Liver (tissue), 9 donors: ENCODE data around the gene YOD1. TPM values are rescaled to one million over a fixed set of nuclear protein-coding genes. Genes with fewer than 3 reads are reported as not detected.

Experiments used
- DNase-seq: peaks from one replicate; pipeline ENCODE4 v3.0.0-alpha.2; 2017; ENCODE audit warnings: low spot score
- H3K27ac ChIP-seq, 2 donors: one replicate each; pipeline ENCODE4 v1.7.0; 2013; ENCODE audit warnings: inconsistent platforms in 2 of 2, low read length in 2 of 2, control low read depth in 1 of 2, low read depth in 1 of 2, mild to moderate bottlenecking in 1 of 2
- H3K27me3 ChIP-seq, 4 donors: one replicate each; pipeline versions ENCODE4 v1.6.1 to v1.7.0; 2013; ENCODE audit warnings: low read length in 3 of 4, inconsistent platforms in 1 of 4, mild to moderate bottlenecking in 1 of 4, moderate library complexity in 1 of 4; ENCODE audit not compliant: control insufficient read depth in 4 of 4, insufficient read depth in 4 of 4
- H3K36me3 ChIP-seq, 4 donors: one replicate each; pipeline versions ENCODE4 v1.6.1 to v1.7.0; 2013; ENCODE audit warnings: low read length in 3 of 4, mild to moderate bottlenecking in 3 of 4, low read depth in 1 of 4, moderate library complexity in 1 of 4; ENCODE audit not compliant: control insufficient read depth in 4 of 4, insufficient read depth in 3 of 4
- H3K4me1 ChIP-seq, 4 donors: one replicate each; pipeline versions ENCODE4 v1.6.1 to v1.7.0; 2013; ENCODE audit warnings: low read length in 3 of 4, mild to moderate bottlenecking in 3 of 4, moderate library complexity in 1 of 4; ENCODE audit not compliant: control insufficient read depth in 4 of 4, insufficient read depth in 4 of 4
- H3K4me3 ChIP-seq, 3 donors: one replicate each; pipeline versions ENCODE4 v1.6.1 to v1.7.0; 2013; ENCODE audit warnings: low read length in 3 of 3, control low read depth in 1 of 3, low read depth in 1 of 3, mild to moderate bottlenecking in 1 of 3
- H3K9ac ChIP-seq, 2 donors: one replicate each; pipeline ENCODE4 v1.7.0; 2013; ENCODE audit warnings: low read length in 2 of 2, mild to moderate bottlenecking in 2 of 2, moderate library complexity in 2 of 2, control low read depth in 1 of 2, low read depth in 1 of 2
- H3K9me3 ChIP-seq, 4 donors: one replicate each; pipeline versions ENCODE4 v1.6.1 to v1.7.0; 2013; ENCODE audit warnings: low read length in 3 of 4; ENCODE audit not compliant: control insufficient read depth in 4 of 4
- ATF3 ChIP-seq: IDR thresholded peaks from 2 replicates; pipeline ENCODE4 v1.6.1; 2016; ENCODE audit warnings: antibody characterized with exemption
- FOXA2 ChIP-seq: IDR thresholded peaks from 2 replicates; pipeline ENCODE4 v1.6.1; 2016; ENCODE audit warnings: antibody characterized with exemption
- GABPA ChIP-seq, 2 donors: IDR thresholded peaks in 1 of 2; conservative IDR thresholded peaks in 1 of 2; 2 replicates each; pipeline ENCODE4 v1.6.1; 2016; ENCODE audit warnings: antibody characterized with exemption in 2 of 2, mild to moderate bottlenecking in 1 of 2, moderate library complexity in 1 of 2
- HNF4A ChIP-seq, 2 donors: conservative IDR thresholded peaks; 2 replicates each; pipeline ENCODE4 v1.6.1; 2016; ENCODE audit warnings: antibody characterized with exemption in 2 of 2, mild to moderate bottlenecking in 2 of 2
- HNF4G ChIP-seq: IDR thresholded peaks from 2 replicates; pipeline ENCODE4 v1.6.1; 2016; ENCODE audit warnings: antibody characterized with exemption
- MAX ChIP-seq: IDR thresholded peaks from 2 replicates; pipeline ENCODE4 v1.6.1; 2016; ENCODE audit warnings: antibody characterized with exemption
- NR2F2 ChIP-seq: IDR thresholded peaks from 2 replicates; pipeline ENCODE4 v1.6.1; 2016; ENCODE audit warnings: antibody characterized with exemption
- RXRA ChIP-seq, 2 donors: IDR thresholded peaks; 2 replicates each; pipeline ENCODE4 v1.6.1; 2017 to 2018; ENCODE audit warnings: antibody characterized with exemption in 2 of 2, mild to moderate bottlenecking in 1 of 2
- SP1 ChIP-seq: IDR thresholded peaks from 2 replicates; pipeline ENCODE4 v1.6.1; 2018; ENCODE audit warnings: antibody characterized with exemption, mild to moderate bottlenecking
- TAF1 ChIP-seq: conservative IDR thresholded peaks from 2 replicates; pipeline ENCODE4 v1.6.1; 2016; ENCODE audit warnings: antibody characterized with exemption, mild to moderate bottlenecking
- YY1 ChIP-seq: IDR thresholded peaks from 2 replicates; pipeline ENCODE4 v1.6.1; 2016; ENCODE audit warnings: antibody characterized with exemption, mild to moderate bottlenecking
- ZBTB33 ChIP-seq: IDR thresholded peaks from 2 replicates; pipeline ENCODE4 v1.6.1; 2016; ENCODE audit warnings: antibody characterized with exemption
- WGBS: extraction: QIAGEN DNeasy Blood & Tissue Kit; methylation state at CpG from one replicate; pipeline ENCODE4 v1.1.7; 2013; 5-methylcytosine and 5-hydroxymethylcytosine counted together
- polyA plus RNA-seq, 2 donors: library from polyadenylated mRNA; stranded (reverse) in 1 of 2; unstranded in 1 of 2; fragments of 200-250 nt in 1 of 2; fragments of >200 nt in 1 of 2; fragmentation: Nextera tagmentation in 1 of 2; extraction: Ambion mirVana in 1 of 2; gene quantifications; one replicate each; pipeline versions ENCODE4 v1.2.1 to v1.2.3, GENCODE V29; 2013 to 2015
- total RNA-seq, 2 donors: library from RNA; depleted of rRNA; stranded (reverse); fragments of >200 nt; gene quantifications; one replicate each; pipeline ENCODE4 v1.2.3, GENCODE V29; 2014
- donor health status: healthy.
- donor health status: healthy.
- donor health status: healthy.
- donor health status: healthy.
- donor health status: healthy.

The YOD1 gene
- total and polyA plus RNA-seq, 4 donors, result 1.3 to 79.4 (median 4.7) TPM

- WGBS, result 77% methylated on average over 5 of the region's 5 CpGs
- Histone ChIP-seq H3K27ac (no peak overlapping the region), H3K36me3 (peaks cover 0 to 12% (median under 1%) of the 10 kb centered on the region in 4 donors)
These were observed 25.4 kb upstream of the YOD1 start for GRCh38 chr1:207076181-207076955.

GRCh38 chr1:207073906-207074820 lies 23.2 kb upstream of the YOD1 start:
- H3K36me3 ChIP-seq, result peaks cover 0 to 24% (median 7%) of the 10 kb centered on the region in 4 donors

More at GRCh38 chr1:207076181-207076955, 25.4 kb upstream of the YOD1 start:
- H3K9ac ChIP-seq, result no peak overlapping the region
- DNase-seq, result no peak
- no peaks in the 10 kb centered on the region for H3K27me3 ChIP-seq
- no peaks in the 10 kb centered on the region for H3K9me3 ChIP-seq
- no peak overlapping the region for H3K4me3 ChIP-seq
- peaks cover 2 to 11% (median 5%) of the 10 kb centered on the region in 4 donors for H3K4me1 ChIP-seq
- TF ChIP-seq MAX (no peak), HNF4A (conservative IDR thresholded peaks at IDR 0.05) (no peak), ATF3 (no peak), TAF1 (no peak), NR2F2 (no peak), HNF4G (no peak), SP1 (no peak), ZBTB33 (no peak)

GRCh38 chr1:207072233-207072632 lies 21.2 kb upstream of the YOD1 start:
- Histone ChIP-seq H3K4me3 (no peak overlapping the region), H3K36me3 (peaks cover 0 to 33% (median 15%) of the 10 kb centered on the region in 4 donors), H3K9me3 (no peaks in the 10 kb centered on the region), H3K27ac (no peak overlapping the region), H3K4me1 (peaks cover 0 to 3% (median 0%) of the 10 kb centered on the region in 4 donors), H3K9ac (no peak overlapping the region), H3K27me3 (no peaks in the 10 kb centered on the region)
- 86% methylated on average over 8 of the region's 8 CpGs for WGBS
- TF ChIP-seq GABPA (IDR thresholded peaks at IDR 0.05 in 1 of 2, conservative IDR thresholded peaks at IDR 0.05 in 1 of 2), result no peak
- no peak for DNase-seq

More at GRCh38 chr1:207073906-207074820, 23.2 kb upstream of the YOD1 start:
- no peaks in the 10 kb centered on the region for H3K9me3 ChIP-seq
- no peak for DNase-seq
- peaks cover 2 to 11% (median 3%) of the 10 kb centered on the region in 4 donors for H3K4me1 ChIP-seq
- 90% methylated on average over 4 of the region's 4 CpGs for WGBS
- no peak overlapping the region for H3K4me3 ChIP-seq
- H3K9ac ChIP-seq, result no peak overlapping the region
- H3K27ac ChIP-seq, result no peak overlapping the region
- no peaks in the 10 kb centered on the region for H3K27me3 ChIP-seq
- no peak for TF ChIP-seq HNF4A (conservative IDR thresholded peaks at IDR 0.05)
- no peak for TF ChIP-seq RXRA (IDR thresholded peaks at IDR 0.05)
- no peak for TF ChIP-seq FOXA2
- no peak for TF ChIP-seq YY1
- TF ChIP-seq SP1, result no peak
